ENCODE results near the gene AMD1.

The AMD1 gene

DNA sequence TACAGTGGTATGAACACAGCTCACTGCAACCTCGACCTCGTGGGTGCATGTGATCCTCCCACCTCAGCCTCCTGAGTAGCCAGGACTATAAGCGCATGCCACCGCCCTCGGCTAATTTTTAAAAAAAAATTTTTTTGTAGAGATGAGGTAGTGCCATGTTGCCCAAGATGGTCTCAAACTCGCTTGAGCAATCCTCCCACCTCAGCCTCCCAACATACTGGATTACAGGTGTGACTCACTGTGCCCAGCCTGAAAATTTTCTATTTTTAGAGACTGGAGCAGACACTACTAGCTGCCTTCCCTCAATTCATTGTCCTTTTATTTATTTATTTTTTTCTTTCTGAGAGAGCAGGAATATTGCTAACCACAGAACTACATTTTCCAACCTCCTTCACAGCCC is 63.6 kb downstream of the AMD1 start:
- no peak for TF ChIP-seq CTCF (IDR thresholded peaks at IDR 0.05; ENCODE audit: insufficient read depth, low read depth, low read length, missing control alignments)
- no peak for DNase-seq (ENCODE audit: low read depth)
- H3K4me3 ChIP-seq (ENCODE audit: low read depth, low read length), result no peak overlapping the region

DNA sequence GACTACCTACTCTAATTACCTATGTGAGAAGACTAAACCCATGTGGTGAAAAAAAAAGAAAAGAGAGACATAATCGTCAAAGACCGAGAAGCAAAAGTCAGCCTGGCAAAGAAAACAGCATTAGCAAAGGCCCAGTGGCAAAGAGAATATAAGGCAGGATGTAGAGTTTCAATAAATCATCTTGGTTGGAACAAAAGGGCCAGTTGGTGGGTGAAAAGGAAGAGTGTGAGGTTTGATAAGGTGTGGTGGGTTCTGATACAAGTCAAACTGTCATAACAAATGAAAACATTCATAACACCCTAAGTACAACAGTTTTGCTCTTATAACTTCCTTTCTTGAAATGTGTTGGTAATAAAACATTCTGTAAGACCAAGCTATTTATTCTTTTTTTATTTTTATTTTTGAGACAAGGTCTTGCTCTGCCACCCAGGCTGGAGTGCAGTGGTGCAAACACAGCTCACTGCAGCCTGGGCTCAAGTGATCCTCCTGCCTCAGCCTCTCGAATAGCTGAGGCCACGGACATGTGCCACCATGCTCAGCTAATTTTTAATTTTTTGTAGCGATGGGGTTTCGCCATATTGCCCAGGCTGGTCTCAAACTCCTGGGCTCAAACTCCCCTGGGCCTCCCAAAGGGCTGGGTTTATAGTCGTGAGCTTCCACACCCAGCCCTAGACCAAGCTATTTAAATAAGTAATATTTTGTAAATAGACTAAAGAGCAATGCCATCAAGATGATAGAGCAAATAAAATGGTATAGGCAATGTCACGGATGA is 65.0 kb downstream of the AMD1 start:
- H3K4me3 ChIP-seq (ENCODE audit: low read depth, low read length), result no peak overlapping the region
- no peak for DNase-seq (ENCODE audit: low read depth)
- no peak for TF ChIP-seq CTCF (IDR thresholded peaks at IDR 0.05; ENCODE audit: insufficient read depth, low read depth, low read length, missing control alignments)

GRCh38 chr6:110944681-110945151 is 70.1 kb downstream of the AMD1 start:
- TF ChIP-seq CTCF (IDR thresholded peaks at IDR 0.05; ENCODE audit: insufficient read depth, low read depth, low read length, missing control alignments), result no peak
- H3K4me3 ChIP-seq (ENCODE audit: low read depth, low read length), result no peak overlapping the region
- peak; percentile 93 for DNase-seq (ENCODE audit: low read depth)
